Measurements from ENCODE around the gene HMG20A.
A peak's percentile ranks its signal among the peaks of the same experiment; 100 is the strongest.

HMG20A gene

DNA sequence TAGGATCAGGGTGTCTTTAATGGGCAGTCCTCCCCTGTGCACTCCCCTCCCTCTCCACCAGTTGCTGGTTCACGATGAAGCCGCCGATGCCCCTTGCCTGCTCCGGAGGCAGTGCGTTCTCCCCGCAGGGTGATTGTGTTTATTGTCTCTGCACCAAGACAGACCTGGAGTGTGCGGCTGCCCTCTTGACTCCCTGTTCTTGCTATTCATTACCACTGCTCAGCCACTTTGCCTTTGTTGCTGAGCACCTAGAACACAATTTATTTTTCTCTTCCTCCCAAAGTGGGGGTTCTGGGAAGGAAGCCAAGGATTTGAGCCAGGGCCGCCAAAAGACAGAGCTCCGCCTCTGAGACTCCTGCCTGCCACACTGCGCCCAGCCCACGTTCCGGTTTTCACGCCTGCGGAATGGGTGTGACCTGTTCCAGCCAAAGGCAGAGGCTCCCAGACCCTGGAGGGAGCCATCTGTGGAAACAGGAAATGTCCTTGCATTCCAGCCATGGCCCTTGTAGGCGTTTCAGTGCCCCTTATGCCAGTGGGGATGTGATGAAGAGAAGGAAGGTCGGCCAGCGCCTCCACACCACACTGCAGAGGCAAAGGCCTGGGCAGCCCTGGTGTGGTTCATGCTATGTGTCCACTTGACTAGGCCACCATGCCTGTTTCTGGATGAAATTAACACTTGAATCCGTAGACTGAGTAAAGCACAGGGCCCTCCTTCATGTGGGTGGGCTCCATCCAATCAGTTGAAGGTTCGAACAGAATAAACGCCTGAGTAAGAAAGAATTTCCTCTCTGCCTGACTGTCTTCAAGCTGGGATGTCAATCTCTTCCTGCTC is 85.8 kb downstream of the HMG20A start:
- Histone ChIP-seq H3F3A (ENCODE audit: low read depth) (no peaks in the 10 kb centered on the region), H3K36me3 (ENCODE audit: insufficient read depth, low read length) (no peaks in the 10 kb centered on the region), H2AFZ (ENCODE audit: low read length) (no peak overlapping the region), H3K9me3 (ENCODE audit: insufficient read depth, low read depth, low read length) (no peaks in the 10 kb centered on the region), H3K4me2 (ENCODE audit: low read depth, low read length, poor library complexity, severe bottlenecking) (no peak overlapping the region), H3K27me3 (ENCODE audit: insufficient read depth, low read length, poor library complexity, severe bottlenecking) (no peaks in the 10 kb centered on the region), H3K9me2 (replicated peaks; ENCODE audit: low read depth, low read length) (no peaks in the 10 kb centered on the region), H4K20me1 (ENCODE audit: insufficient read depth, low read length, poor library complexity, severe bottlenecking) (no peaks in the 10 kb centered on the region), H3K79me2 (ENCODE audit: insufficient read depth, low read length) (no peaks in the 10 kb centered on the region), H3K9ac (ENCODE audit: low read depth, low read length, poor library complexity, severe bottlenecking) (no peak overlapping the region), H3K4me1 (ENCODE audit: insufficient read depth, low read length, poor library complexity, severe bottlenecking) (peaks cover 20% of the 10 kb centered on the region), H3K4me3 (ENCODE audit: low read length, poor library complexity, severe bottlenecking) (no peak overlapping the region)
- no peak for TF ChIP-seq EZH2phosphoT487 (IDR thresholded peaks at IDR 0.05; ENCODE audit: borderline replicate concordance)
- TF ChIP-seq, protein P1, sequence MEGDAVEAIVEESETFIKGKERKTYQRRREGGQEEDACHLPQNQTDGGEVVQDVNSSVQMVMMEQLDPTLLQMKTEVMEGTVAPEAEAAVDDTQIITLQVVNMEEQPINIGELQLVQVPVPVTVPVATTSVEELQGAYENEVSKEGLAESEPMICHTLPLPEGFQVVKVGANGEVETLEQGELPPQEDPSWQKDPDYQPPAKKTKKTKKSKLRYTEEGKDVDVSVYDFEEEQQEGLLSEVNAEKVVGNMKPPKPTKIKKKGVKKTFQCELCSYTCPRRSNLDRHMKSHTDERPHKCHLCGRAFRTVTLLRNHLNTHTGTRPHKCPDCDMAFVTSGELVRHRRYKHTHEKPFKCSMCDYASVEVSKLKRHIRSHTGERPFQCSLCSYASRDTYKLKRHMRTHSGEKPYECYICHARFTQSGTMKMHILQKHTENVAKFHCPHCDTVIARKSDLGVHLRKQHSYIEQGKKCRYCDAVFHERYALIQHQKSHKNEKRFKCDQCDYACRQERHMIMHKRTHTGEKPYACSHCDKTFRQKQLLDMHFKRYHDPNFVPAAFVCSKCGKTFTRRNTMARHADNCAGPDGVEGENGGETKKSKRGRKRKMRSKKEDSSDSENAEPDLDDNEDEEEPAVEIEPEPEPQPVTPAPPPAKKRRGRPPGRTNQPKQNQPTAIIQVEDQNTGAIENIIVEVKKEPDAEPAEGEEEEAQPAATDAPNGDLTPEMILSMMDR (conservative IDR thresholded peaks at IDR 0.05; ENCODE audit: low read length) = no peak

DNA sequence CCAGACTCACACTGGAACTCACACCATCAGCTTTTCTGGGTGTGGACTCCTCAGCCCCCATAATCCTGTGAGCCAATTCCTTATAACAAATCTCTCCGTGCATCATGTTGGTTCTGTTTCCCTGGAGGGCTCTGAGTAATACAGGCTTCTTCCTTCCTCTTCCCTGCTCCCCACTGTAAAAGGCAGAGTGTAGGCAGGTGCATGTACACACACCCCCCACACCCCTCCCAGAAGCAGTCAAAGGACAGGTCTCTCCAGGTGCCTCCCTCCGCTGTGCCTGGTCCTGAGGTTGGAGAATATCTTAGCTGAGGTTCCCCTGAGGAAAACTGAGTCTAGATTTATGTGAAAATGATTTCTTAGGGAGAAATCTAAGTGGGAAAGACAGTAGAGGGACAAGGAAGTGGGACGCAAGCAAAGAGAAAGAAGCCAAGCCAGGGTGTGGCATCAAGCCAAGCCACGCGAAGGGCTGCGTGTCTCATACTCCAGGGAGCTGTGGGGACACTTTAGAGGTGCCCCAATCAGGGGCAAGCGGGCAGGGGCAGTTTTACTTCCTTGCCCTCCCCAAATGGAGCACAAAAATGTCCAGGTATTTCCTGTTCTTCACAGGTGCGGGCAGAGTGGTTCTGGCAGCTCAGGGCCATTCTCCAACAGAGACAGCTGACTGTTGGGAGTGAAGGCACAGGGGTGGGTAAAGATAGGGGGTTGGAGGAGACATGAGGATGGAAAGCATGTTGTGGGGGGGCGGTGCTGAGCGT is 86.6 kb downstream of the HMG20A start:
- no peaks in the 10 kb centered on the region for H3K9me2 ChIP-seq (replicated peaks; ENCODE audit: low read depth, low read length)
- no peak for TF ChIP-seq EZH2phosphoT487 (IDR thresholded peaks at IDR 0.05; ENCODE audit: borderline replicate concordance)
- TF ChIP-seq, protein P1 (conservative IDR thresholded peaks at IDR 0.05; ENCODE audit: low read length) = no peak
- H3K4me2 ChIP-seq (ENCODE audit: low read depth, low read length, poor library complexity, severe bottlenecking) = peak overlapping the region; percentile 6
- H3K9me3 ChIP-seq (ENCODE audit: insufficient read depth, low read depth, low read length) = no peaks in the 10 kb centered on the region
- no peak overlapping the region for H2AFZ ChIP-seq (ENCODE audit: low read length)
- no peak overlapping the region for H3K4me3 ChIP-seq (ENCODE audit: low read length, poor library complexity, severe bottlenecking)
- no peaks in the 10 kb centered on the region for H3K36me3 ChIP-seq (ENCODE audit: insufficient read depth, low read length)
- H3F3A ChIP-seq (ENCODE audit: low read depth) = no peaks in the 10 kb centered on the region
- H3K27me3 ChIP-seq (ENCODE audit: insufficient read depth, low read length, poor library complexity, severe bottlenecking) = no peaks in the 10 kb centered on the region
- peaks cover 20% of the 10 kb centered on the region for H3K4me1 ChIP-seq (ENCODE audit: insufficient read depth, low read length, poor library complexity, severe bottlenecking)
- H4K20me1 ChIP-seq (ENCODE audit: insufficient read depth, low read length, poor library complexity, severe bottlenecking) = no peaks in the 10 kb centered on the region
- H3K9ac ChIP-seq (ENCODE audit: low read depth, low read length, poor library complexity, severe bottlenecking) = no peak overlapping the region
- H3K79me2 ChIP-seq (ENCODE audit: insufficient read depth, low read length) = no peaks in the 10 kb centered on the region

DNA sequence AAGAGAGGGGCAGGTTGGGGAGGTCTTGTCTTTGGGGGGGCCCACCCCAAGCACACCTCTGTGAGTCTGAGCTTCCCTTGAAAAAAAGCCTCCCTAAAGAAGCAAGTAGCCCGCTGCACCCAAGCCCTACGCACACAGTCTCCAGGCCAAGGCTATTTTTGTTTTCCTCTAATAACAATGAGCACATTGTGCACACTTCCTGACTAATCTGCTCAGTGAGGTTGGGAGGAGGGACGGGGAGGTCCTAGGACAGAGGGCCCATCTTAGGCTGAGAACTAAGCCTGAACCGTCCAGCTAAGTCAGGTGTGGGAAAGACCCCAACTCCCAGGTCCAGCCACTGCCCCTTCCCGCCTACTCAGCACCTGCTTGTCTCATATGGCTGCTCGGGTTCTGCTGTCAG is 87.2 kb downstream of the HMG20A start:
- Histone ChIP-seq H4K20me1 (ENCODE audit: insufficient read depth, low read length, poor library complexity, severe bottlenecking) (no peaks in the 10 kb centered on the region), H3K9me2 (replicated peaks; ENCODE audit: low read depth, low read length) (no peaks in the 10 kb centered on the region), H3K9me3 (ENCODE audit: insufficient read depth, low read depth, low read length) (no peaks in the 10 kb centered on the region), H3K4me3 (ENCODE audit: low read length, poor library complexity, severe bottlenecking) (no peak overlapping the region), H3K27me3 (ENCODE audit: insufficient read depth, low read length, poor library complexity, severe bottlenecking) (no peaks in the 10 kb centered on the region), H3K4me1 (ENCODE audit: insufficient read depth, low read length, poor library complexity, severe bottlenecking) (peaks cover 20% of the 10 kb centered on the region), H2AFZ (ENCODE audit: low read length) (no peak overlapping the region), H3K4me2 (ENCODE audit: low read depth, low read length, poor library complexity, severe bottlenecking) (peak overlapping the region; percentile 6), H3K9ac (ENCODE audit: low read depth, low read length, poor library complexity, severe bottlenecking) (no peak overlapping the region), H3F3A (ENCODE audit: low read depth) (no peaks in the 10 kb centered on the region), H3K79me2 (ENCODE audit: insufficient read depth, low read length) (no peaks in the 10 kb centered on the region), H3K36me3 (ENCODE audit: insufficient read depth, low read length) (no peaks in the 10 kb centered on the region)
- TF ChIP-seq, protein P1 (conservative IDR thresholded peaks at IDR 0.05; ENCODE audit: low read length) = no peak
